ENCODE measurements around the gene C2CD2. TPM values are rescaled to one million over a fixed set of nuclear protein-coding genes. Genes with fewer than 3 reads are reported as not detected.
A peak's percentile ranks its signal among the peaks of the same experiment; 100 is the strongest.

The C2CD2 gene
- total RNA-seq, 2 experiments from 2014 or later = 8.2 to 8.8 TPM

- Histone ChIP-seq H3K27ac (ENCODE audit: low read depth in 1 of 2, low read length in 2 of 2) (no peak overlapping the region), H3K4me3 (ENCODE audit: low read length) (no peak overlapping the region), H3K9me3 (ENCODE audit: control insufficient read depth in 1 of 2, insufficient read depth in 1 of 2, low read length in 2 of 2) (peaks cover 0 to 4% of the 10 kb centered on the region in 2 experiments), H3K27me3 (ENCODE audit: control insufficient read depth in 1 of 2, insufficient read depth in 2 of 2, low read length in 2 of 2) (no peaks in the 10 kb centered on the region), H3K36me3 (ENCODE audit: insufficient read depth, low read length) (peaks cover 6% of the 10 kb centered on the region), H3K4me1 (ENCODE audit: insufficient read depth, low read length) (peaks cover 47% of the 10 kb centered on the region)
- Mint-ChIP-seq H3K27me3 (no peaks in the 10 kb centered on the region), H3K4me1 (ENCODE audit: low read depth) (peaks cover 61% of the 10 kb centered on the region), H3K36me3 (ENCODE audit: low read depth) (peaks cover 17% of the 10 kb centered on the region), H3K4me3 (peak overlapping the region; percentile 85), H3K27ac (peak overlapping the region; percentile 95), H3K9me3 (no peaks in the 10 kb centered on the region)
- TF ChIP-seq CTCF (IDR thresholded peaks at IDR 0.05) = no peak
- ChIA-PET POLR2A (interaction anchor here (0.9 kb wide), 1 partner anchor 184 kb away, joined by 4 read pairs; no protein-coding TSS in a partner anchor), CTCF (no interaction called here)
- intact Hi-C loops (cut with DNase I, micrococcal nuclease) = loop anchor here in 1 of 2 experiments (2.0 kb wide), 1 partner anchor 139 kb away; no protein-coding TSS in a partner anchor
- ATAC-seq (ENCODE audit: poor library complexity) (no peak), DNase-seq (no peak)
Measured at GRCh38 chr21:41923631-41924367, 30.0 kb downstream of the C2CD2 start.

- no peak for ATAC-seq (ENCODE audit: poor library complexity)
- no peak for DNase-seq
- Mint-ChIP-seq H3K27me3 (no peaks in the 10 kb centered on the region), H3K36me3 (ENCODE audit: low read depth) (peaks cover 23% of the 10 kb centered on the region), H3K27ac (peak overlapping the region; percentile 95), H3K4me3 (peak overlapping the region; percentile 85), H3K4me1 (ENCODE audit: low read depth) (peaks cover 56% of the 10 kb centered on the region), H3K9me3 (no peaks in the 10 kb centered on the region)
- ChIA-PET POLR2A (interaction anchor here (0.9 kb wide), 1 partner anchor 185 kb away, joined by 4 read pairs; no protein-coding TSS in a partner anchor), CTCF (no interaction called here)
- H3K4me1 ChIP-seq (ENCODE audit: insufficient read depth, low read length) = peaks cover 41% of the 10 kb centered on the region
- peaks cover 0 to 2% of the 10 kb centered on the region in 2 experiments for H3K9me3 ChIP-seq (ENCODE audit: control insufficient read depth in 1 of 2, insufficient read depth in 1 of 2, low read length in 2 of 2)
- no peak overlapping the region for H3K27ac ChIP-seq (ENCODE audit: low read depth in 1 of 2, low read length in 2 of 2)
- no peak overlapping the region for H3K4me3 ChIP-seq (ENCODE audit: low read length)
- no peak for TF ChIP-seq CTCF (IDR thresholded peaks at IDR 0.05)
- intact Hi-C loops (cut with DNase I, micrococcal nuclease) = no loop called here
- no peaks in the 10 kb centered on the region for H3K27me3 ChIP-seq (ENCODE audit: control insufficient read depth in 1 of 2, insufficient read depth in 2 of 2, low read length in 2 of 2)
- peaks cover 12% of the 10 kb centered on the region for H3K36me3 ChIP-seq (ENCODE audit: insufficient read depth, low read length)
Measured at GRCh38 chr21:41923186-41923585, 30.6 kb downstream of the C2CD2 start.

- no peaks in the 10 kb centered on the region for H3K27me3 Mint-ChIP-seq
- DNase-seq = no peak
- Histone ChIP-seq H3K4me1 (ENCODE audit: insufficient read depth, low read length) (peaks cover 26% of the 10 kb centered on the region), H3K27ac (ENCODE audit: low read depth in 1 of 2, low read length in 2 of 2) (no peak overlapping the region), H3K36me3 (ENCODE audit: insufficient read depth, low read length) (peaks cover 30% of the 10 kb centered on the region), H3K4me3 (ENCODE audit: low read length) (no peak overlapping the region), H3K27me3 (ENCODE audit: control insufficient read depth in 1 of 2, insufficient read depth in 2 of 2, low read length in 2 of 2) (no peaks in the 10 kb centered on the region), H3K9me3 (ENCODE audit: control insufficient read depth in 1 of 2, insufficient read depth in 1 of 2, low read length in 2 of 2) (no peaks in the 10 kb centered on the region)
- H3K4me3 Mint-ChIP-seq = no peak overlapping the region
- TF ChIP-seq CTCF (IDR thresholded peaks at IDR 0.05) = no peak
- peaks cover 38% of the 10 kb centered on the region for H3K4me1 Mint-ChIP-seq (ENCODE audit: low read depth)
- POLR2A ChIA-PET = no interaction called here
- intact Hi-C loops (cut with DNase I, micrococcal nuclease) = no loop called here
- H3K27ac Mint-ChIP-seq = no peak overlapping the region
- H3K9me3 Mint-ChIP-seq = no peaks in the 10 kb centered on the region
- no peak for ATAC-seq (ENCODE audit: poor library complexity)
- CTCF ChIA-PET = no interaction called here
- peaks cover 35% of the 10 kb centered on the region for H3K36me3 Mint-ChIP-seq (ENCODE audit: low read depth)
Measured at GRCh38 chr21:41921021-41921420, 32.8 kb downstream of the C2CD2 start.
